Endodermal cell (in vitro differentiated cells): ENCODE measurements around the gene MARK1. TPM values are rescaled to one million over a fixed set of nuclear protein-coding genes. Genes with fewer than 3 reads are reported as not detected.

Experiments used
- DNase-seq: peaks from one replicate; pipeline ENCODE4 v3.0.0-alpha.2; 2017
- H3K27ac ChIP-seq: 2 replicates; pipeline ENCODE4 v1.5.1; 2013; ENCODE audit warnings: mild to moderate bottlenecking, low read depth, low read length, moderate library complexity
- H3K27me3 ChIP-seq: 2 replicates; pipeline ENCODE4 v1.6.1; 2013; ENCODE audit warnings: mild to moderate bottlenecking, low read length, moderate library complexity; ENCODE audit not compliant: insufficient read depth, control insufficient read depth, poor library complexity, severe bottlenecking
- H3K36me3 ChIP-seq: 2 replicates; pipeline ENCODE4 v1.7.0; 2013; ENCODE audit warnings: mild to moderate bottlenecking, low read length, moderate library complexity; ENCODE audit not compliant: control insufficient read depth, insufficient read depth
- H3K4me1 ChIP-seq: one replicate; pipeline ENCODE4 v1.7.0; 2013; ENCODE audit warnings: low read length; ENCODE audit not compliant: control insufficient read depth, insufficient read depth
- H3K4me3 ChIP-seq: 2 replicates; pipeline ENCODE4 v1.5.1; 2013; ENCODE audit warnings: mild to moderate bottlenecking, low read length, moderate library complexity
- H3K9ac ChIP-seq: 2 replicates; pipeline ENCODE4 v1.6.1; 2013; ENCODE audit warnings: mild to moderate bottlenecking, low read length, moderate library complexity; ENCODE audit not compliant: poor library complexity, severe bottlenecking; ENCODE audit errors: extremely low read depth
- H3K9me3 ChIP-seq: 2 replicates; pipeline ENCODE4 v1.6.1; 2013; ENCODE audit warnings: mild to moderate bottlenecking, low read length, moderate library complexity; ENCODE audit not compliant: control insufficient read depth
- H3K27ac Mint-ChIP-seq: 2 replicates; pipeline ENCODE4 v1.8.0; 2020; ENCODE audit warnings: mixed read lengths
- H3K27me3 Mint-ChIP-seq: 2 replicates; pipeline ENCODE4 v1.8.0; 2021; ENCODE audit warnings: mild to moderate bottlenecking, mixed read lengths; ENCODE audit not compliant: insufficient read depth
- H3K36me3 Mint-ChIP-seq: 2 replicates; pipeline ENCODE4 v1.8.0; 2020; ENCODE audit warnings: low read depth, mixed read lengths
- H3K4me1 Mint-ChIP-seq: 2 replicates; pipeline ENCODE4 v1.8.0; 2020; ENCODE audit warnings: mixed read lengths
- H3K4me3 Mint-ChIP-seq: 2 replicates; pipeline ENCODE4 v1.8.0; 2020; ENCODE audit warnings: mild to moderate bottlenecking, moderate library complexity, mixed read lengths
- H3K9me3 Mint-ChIP-seq: 2 replicates; pipeline ENCODE4 v1.8.0; 2020; ENCODE audit warnings: mild to moderate bottlenecking, mixed read lengths
- CTCF ChIP-seq: fragments of 200-600 bp; sonication (generic); conservative IDR thresholded peaks from 2 replicates; pipeline ENCODE4 v1.5.0; 2021; ENCODE audit warnings: antibody characterized with exemption, mild to moderate bottlenecking
- WGBS, 2 experiments: methylation state at CpG; one replicate each; pipeline versions ENCODE4 v1.1.5 to v1.1.7; 2013; ENCODE audit warnings: missing lambda C conversion rate in 2 of 2, mixed read lengths in 1 of 2; ENCODE audit not compliant: insufficient coverage in 1 of 2, insufficient read length in 1 of 2; 5-methylcytosine and 5-hydroxymethylcytosine counted together
- total RNA-seq, 2 donors: library from RNA; stranded (reverse); fragmentation: NEBNext Ultra II Directional in 1 of 2; extraction: Animal tissue kit (Norgen Biotek cat#: 25700) in 1 of 2; gene quantifications; 2 replicates in 1 of 2; 3 replicates in 1 of 2; pipeline ENCODE4 v1.2.1, GENCODE V29; 2021

The MARK1 gene
- total RNA-seq, 2 donors from 2014 or later, result 8.8 to 12.6 TPM

GRCh38 chr1:220669005-220669404, 141.1 kb downstream of the MARK1 start:
- no peak for DNase-seq
- Mint-ChIP-seq H3K4me1 (no peaks in the 10 kb centered on the region), H3K27ac (no peak overlapping the region), H3K4me3 (no peak overlapping the region), H3K36me3 (peaks cover 3% of the 10 kb centered on the region), H3K27me3 (no peaks in the 10 kb centered on the region), H3K9me3 (peaks cover 4% of the 10 kb centered on the region)
- Histone ChIP-seq H3K4me3 (no peak overlapping the region), H3K9ac (no peak overlapping the region), H3K36me3 (no peaks in the 10 kb centered on the region), H3K9me3 (peaks cover 4% of the 10 kb centered on the region), H3K27me3 (no peaks in the 10 kb centered on the region), H3K4me1 (no peaks in the 10 kb centered on the region), H3K27ac (no peak overlapping the region)
- no CpG with 5 or more reads among the region's 1 CpG for WGBS, 2 experiments
- no peak for TF ChIP-seq CTCF

GRCh38 chr1:220670365-220670764, 142.4 kb downstream of the MARK1 start:
- TF ChIP-seq CTCF, result no peak
- Histone ChIP-seq H3K4me1 (no peaks in the 10 kb centered on the region), H3K27ac (no peak overlapping the region), H3K4me3 (no peak overlapping the region), H3K9me3 (peaks cover 4% of the 10 kb centered on the region), H3K27me3 (no peaks in the 10 kb centered on the region), H3K36me3 (no peaks in the 10 kb centered on the region), H3K9ac (no peak overlapping the region)
- H3K27me3 Mint-ChIP-seq, result no peaks in the 10 kb centered on the region
- no peak for DNase-seq
- H3K4me1 Mint-ChIP-seq, result no peaks in the 10 kb centered on the region
- peaks cover 3% of the 10 kb centered on the region for H3K36me3 Mint-ChIP-seq
- no peak overlapping the region for H3K4me3 Mint-ChIP-seq
- H3K27ac Mint-ChIP-seq, result no peak overlapping the region
- peaks cover 4% of the 10 kb centered on the region for H3K9me3 Mint-ChIP-seq

GRCh38 chr1:220673921-220674320, 146.0 kb downstream of the MARK1 start:
- Mint-ChIP-seq H3K27me3 (no peaks in the 10 kb centered on the region), H3K36me3 (no peaks in the 10 kb centered on the region), H3K9me3 (peaks cover 4% of the 10 kb centered on the region), H3K4me1 (no peaks in the 10 kb centered on the region), H3K27ac (no peak overlapping the region), H3K4me3 (no peak overlapping the region)
- Histone ChIP-seq H3K27ac (no peak overlapping the region), H3K4me1 (no peaks in the 10 kb centered on the region), H3K27me3 (no peaks in the 10 kb centered on the region), H3K4me3 (no peak overlapping the region), H3K36me3 (no peaks in the 10 kb centered on the region), H3K9ac (no peak overlapping the region), H3K9me3 (peaks cover 4% of the 10 kb centered on the region)
- WGBS, 2 experiments, result 88 to 95% methylated on average over 1 of the region's 1 CpG
- TF ChIP-seq CTCF, result no peak
- no peak for DNase-seq
